ENCODE data around the gene LDLRAD4.

LDLRAD4 gene

DNA sequence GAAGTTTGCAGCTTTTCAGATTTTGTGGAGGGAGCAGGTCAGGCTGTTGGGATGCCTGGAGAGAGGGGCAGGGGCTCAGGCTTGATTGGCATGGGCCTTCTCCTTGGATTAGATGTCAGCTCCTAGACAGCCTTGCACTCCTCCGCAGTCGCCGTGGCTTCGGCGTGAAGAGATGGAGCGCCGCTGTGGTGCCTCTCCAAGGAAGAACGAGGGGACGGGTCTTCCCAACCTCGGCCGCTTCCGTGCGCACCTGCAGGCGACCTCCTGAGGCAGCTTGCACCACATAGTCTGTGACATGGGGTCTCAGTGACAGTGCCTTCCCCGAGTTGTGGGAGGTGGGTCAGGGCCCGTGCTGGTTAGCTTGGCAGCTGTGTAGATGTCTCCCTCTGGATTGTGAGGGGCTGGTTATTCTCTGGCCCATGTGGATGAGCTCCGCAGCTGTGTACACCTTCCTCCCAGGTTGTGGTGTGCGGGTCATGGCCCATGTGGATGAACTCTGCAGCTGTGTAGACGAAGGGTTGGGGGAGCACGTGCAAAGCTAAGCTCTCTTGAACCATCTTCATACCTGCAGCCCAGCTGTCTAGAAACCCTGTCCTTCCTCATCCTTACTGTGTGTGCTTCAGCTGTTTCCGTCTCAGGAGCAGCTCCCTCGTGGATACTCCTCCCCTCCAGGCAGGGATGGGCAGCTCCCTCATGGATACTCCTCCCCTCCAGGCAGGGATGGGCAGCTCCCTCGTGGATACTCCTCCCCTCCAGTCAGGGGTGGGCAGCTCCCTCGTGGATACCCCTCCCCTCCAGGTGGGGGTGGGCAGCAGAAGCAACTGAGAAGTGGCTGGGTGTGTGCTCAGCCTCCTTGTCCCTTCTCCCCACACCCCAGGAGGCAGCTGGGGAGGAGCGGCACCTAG, 170.3 kb downstream of the LDLRAD4 start:
- no peak for DNase-seq (ENCODE audit: low read depth)

DNA sequence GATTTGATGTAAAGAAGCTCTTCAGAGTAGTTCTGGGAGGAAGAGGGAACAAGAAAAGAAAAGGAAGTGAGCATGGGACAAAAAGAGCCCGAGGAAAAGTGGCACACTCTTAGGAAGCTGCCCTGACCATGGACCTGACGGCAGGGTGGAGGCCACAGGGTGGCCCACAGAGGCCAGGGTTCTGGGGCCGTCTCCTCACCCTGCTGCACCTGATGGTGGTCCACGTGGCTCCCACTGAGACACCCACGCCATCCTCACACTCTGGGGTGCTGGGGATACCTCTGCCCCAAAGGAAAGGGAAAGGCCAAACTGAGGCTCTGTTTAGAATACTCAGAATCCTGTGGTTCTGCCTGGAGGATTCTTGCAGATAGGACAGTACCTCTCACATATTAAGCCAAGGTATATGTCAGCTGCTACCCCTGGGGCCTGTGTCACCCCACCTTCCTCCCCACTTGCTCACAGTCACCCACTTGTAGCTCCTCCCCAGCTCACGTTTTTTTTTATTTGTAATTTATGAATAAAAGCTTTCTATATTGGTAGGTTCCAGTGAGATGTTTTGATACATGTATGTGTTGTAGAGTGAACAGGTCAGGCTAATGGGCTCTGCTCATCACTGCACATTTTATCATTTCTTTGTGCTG, 171.1 kb downstream of the LDLRAD4 start:
- no peak for DNase-seq (ENCODE audit: low read depth)

DNA sequence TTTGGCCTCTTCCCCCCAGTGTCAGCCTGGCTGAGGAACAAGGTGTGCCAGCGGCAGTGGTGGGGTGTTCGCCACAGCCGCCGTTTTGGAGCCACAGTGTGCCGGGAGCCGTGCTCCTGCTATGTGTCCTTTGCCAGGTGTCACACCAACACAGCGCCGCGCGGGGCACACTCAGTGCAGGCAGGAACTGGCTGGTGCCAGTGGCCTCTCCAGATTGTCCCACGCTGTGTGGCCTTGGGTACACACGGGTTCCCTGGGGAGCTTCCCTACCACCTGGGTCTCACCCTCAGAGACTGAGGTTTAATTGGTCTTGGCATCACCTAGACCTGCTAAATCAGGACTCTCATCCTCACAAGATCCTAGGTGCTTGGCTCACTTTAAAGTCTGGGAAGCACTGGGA, 171.6 kb downstream of the LDLRAD4 start:
- no peak for DNase-seq (ENCODE audit: low read depth)

DNA sequence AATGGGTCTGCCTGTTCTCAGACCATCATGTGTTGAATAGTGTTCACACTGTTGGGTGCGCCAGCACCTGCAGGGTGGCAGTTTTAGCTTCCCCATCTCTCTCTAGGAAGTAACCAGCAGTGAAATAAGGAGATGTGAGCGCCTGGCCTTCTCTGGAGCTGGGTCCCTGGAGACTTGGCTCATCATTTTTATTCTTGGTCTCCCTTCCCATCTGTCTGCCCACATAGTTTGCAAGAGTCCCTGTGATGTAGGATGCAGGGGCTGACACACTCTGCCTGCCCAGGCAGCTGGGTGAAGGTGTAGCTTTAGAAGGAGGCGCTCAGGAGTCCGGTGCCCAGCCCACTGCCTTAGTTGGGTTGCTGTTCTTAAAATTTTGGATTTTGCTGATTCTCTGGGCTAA, 172.2 kb downstream of the LDLRAD4 start:
- no peak for DNase-seq (ENCODE audit: low read depth)

DNA sequence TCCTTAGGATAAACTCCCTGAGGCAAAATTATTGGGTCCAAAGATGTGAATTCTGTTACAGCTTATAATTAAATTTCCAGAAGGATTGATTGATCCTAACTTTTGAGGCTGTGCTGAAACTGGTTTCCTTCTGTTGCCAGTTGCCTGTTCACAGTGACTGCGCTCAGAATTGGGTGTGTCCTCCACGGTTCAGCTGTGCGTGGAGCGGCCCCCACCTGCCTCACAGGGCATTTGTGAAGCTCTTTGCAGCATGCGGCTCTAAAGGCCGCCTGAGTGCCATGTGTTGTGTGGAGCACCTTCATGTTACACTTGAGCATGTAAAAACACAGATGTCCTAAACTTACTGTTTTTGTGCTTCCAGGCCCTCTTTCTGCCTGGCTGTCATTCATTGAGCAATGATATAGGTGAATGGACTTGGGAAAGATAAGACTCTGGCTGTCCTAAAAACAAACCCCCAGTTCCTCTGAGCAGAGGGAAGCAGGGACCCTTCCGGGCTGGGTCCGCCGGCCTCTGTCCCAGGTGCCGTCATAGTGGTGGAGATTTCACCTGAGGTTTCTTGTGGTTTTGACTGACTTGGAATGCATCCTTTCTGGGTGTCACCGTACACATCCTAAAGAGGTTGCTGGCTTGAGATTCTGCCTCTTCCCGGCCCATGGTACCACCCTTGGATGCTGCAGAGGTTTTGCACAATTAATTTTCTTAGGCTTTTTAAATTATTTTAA, 173.6 kb downstream of the LDLRAD4 start:
- no peak for DNase-seq (ENCODE audit: low read depth)

DNA sequence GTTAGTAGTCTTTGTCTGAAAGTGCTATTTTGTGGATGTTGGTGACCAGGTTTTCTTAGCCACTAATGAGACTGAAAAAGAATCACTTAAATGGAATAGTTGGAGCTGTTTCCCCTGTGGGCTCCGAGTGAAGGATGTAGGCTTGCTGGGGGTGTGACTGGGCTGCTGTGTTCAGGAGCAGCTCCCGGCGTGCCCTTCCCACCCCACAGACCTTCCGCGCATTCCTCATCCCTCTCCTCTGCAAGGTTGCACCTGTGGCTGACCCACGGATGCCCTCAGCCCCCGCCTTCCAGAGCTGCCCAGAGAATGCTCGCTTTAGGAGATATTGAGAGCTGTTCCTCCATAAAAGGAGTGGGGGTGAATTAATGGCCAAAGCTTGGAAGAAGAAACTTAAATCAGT, 174.3 kb downstream of the LDLRAD4 start:
- DNase-seq (ENCODE audit: low read depth) = no peak

DNA sequence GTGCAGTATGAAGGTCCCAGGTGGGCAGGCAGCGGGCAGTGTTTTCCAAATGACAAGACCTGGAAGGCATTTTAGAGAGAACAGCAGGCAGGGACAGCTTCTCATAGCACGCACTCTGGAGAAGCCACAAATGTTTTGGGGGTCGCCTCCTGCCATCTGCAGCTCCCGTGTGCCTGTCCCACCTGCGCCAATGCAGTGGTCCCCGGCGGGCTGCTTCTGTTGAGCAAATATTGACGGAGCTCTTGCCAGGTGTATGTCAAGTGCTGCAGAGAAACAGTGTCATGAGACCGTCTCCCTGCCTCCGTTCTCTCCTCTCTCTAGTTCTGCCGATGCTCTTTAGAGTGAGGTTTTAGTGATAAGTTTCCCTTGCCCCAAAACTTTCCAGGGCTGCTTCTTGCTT, 174.8 kb downstream of the LDLRAD4 start:
- DNase-seq (ENCODE audit: low read depth) = no peak

DNA sequence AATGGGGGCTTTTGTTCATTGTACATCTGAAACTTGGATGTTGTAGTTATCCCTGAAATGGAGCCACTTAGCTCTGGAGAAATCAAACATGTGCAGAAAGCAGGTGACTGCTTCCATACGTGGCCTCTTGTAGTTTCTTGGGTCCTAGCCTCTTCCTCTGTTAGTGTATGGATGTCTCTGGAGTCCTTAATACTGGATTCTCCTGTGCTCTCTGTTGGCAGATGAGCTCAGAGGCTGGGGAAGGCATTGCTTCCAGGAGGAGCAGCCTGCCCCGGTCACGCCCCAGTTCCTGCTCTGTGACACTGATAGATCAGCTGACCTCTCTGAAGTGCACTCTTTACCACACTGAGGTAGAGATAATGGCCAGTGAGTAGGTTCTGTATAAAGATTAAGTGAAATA, 176.2 kb downstream of the LDLRAD4 start:
- no peak for DNase-seq (ENCODE audit: low read depth)

DNA sequence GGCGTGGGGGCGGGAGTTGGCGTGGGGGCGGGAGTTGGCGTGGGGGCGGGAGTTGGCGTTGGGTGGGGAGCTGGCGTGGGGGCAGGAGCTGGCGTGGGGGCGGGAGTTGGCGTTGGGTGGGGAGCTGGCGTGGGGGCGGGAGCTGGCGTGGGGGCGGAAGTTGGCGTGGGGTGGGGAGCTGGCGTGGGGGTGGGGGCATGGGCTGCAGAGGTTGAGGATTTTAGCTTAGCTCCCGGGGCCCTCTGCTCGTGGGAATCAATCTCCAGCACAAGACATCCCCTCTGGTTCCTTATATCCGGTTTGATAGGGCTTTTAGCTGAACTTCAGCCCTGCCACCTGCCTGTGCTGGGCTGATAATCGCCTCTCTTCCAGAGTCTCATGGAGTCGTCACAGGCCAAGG, 177.0 kb downstream of the LDLRAD4 start:
- no peak for DNase-seq (ENCODE audit: low read depth)

DNA sequence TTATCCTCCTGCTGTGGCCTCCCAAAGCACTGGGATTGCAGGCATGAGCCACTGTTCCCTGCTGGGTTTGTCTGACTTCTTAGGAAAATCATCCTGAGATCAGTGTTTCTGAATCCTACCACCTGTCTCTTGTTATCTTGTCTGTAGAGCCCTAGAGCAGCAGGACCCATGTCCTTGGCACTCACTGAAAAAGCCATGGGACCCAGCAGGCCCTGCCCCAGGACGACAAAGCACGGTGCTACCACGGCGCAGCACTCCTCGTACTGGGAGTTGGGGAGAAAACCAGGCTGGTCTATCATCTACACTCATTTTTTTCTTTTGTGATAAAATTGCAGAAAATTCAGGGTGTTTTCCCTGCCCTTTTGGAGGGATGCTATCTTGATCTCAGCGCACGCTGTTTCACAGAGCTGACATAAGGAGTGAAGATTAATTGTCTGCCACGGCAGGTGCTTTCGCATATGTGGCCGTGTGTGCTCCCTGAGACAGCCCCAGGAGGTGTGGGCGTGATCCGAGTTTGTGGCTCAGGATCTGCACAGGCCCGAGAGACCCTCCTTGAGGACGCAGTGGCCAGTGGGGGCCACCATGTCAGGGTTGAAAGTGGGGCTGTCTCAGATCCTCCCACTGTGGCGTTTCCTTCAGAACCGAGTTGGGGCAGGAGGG, 179.1 kb downstream of the LDLRAD4 start:
- no peak for DNase-seq (ENCODE audit: low read depth)

DNA sequence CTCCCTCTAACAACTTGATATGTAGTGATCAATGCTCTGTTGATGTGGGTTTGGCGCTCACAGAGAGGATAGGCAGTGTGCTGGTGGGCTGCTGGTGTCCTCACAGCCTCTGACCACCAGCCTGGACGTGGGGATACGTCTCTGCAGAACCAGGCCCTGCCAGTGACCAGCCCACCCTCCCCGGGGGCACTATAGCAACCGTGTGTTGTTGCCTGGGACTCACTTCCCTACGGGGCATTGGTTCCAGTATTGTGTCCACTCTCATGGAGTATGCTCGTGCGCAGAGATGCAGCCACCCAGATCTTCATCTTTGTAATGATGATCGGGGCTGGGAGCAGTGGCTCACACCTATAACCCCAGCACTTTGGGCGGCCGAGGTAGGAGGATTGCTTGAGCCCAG, 180.1 kb downstream of the LDLRAD4 start:
- no peak for DNase-seq (ENCODE audit: low read depth)

DNA sequence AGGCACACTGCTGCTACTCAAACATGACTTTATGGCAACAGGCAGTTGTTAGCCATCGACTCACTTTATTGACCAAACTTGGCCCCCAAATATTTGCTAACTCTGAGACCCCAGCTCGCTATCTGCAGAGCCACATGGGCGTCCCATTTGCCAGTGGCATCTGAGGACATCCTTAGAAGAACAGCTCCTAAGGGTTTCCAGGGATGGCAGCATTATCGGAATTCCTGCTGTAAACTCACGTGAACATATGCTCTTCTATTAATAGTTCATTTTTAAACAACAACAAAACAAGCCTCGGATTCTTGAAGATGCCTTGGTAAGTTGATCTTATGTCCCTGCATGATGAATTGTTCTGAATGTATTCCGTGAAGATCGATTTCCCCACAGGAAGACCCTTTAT, 181.0 kb downstream of the LDLRAD4 start:
- DNase-seq (ENCODE audit: low read depth) = no peak

DNA sequence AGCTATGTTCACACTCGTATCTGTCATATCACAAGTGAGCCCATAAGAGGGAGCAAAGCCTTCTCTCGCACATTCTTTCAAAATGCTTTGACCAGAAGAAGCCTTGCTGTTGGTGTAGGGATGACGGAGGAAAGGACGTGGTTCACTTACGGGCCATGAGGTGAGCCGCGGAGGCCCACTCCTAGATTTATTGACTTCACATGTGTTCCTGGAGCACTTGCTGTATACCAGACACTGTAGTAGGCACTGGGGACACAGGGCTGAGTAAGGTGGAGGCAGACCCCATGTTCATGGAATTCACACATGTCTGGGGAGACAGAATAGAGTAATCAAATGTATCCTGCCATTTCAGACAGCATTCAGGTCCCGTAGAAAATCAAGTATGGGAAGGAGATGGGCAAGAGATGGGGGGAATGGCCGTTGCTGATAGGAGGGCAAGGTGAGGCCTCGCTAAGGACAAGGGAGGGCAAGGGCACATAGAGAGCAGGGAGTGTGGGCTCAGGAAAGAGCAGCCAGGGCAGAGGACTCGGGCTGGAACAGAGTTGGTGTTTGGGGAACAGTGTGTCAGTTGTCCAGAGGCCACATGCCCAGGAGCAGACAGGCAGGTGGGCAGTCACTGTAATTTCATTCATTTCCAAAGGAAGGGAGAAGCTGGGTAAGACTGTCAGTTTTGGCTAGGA, 182.2 kb downstream of the LDLRAD4 start:
- no peak for DNase-seq (ENCODE audit: low read depth)

DNA sequence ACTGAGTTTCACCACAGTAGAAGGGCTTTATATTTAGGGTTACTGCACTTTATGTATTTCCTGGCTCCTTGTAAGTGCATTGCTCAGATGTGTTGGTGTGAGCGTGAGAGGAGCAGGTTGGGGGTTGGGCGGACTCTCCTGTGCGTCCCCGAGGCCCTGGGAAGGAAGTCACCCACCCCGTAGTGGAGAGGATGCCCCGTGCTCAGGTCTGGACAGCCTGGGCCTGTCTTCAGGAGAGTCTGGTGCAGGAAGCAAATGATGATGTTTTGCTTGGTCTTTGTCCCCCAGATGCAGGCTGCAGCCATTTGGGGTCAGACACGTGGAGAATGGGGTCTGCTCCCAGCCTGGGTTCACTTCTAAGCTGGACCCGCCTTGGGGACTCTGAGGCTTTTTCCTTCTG, 182.8 kb downstream of the LDLRAD4 start:
- no peak for DNase-seq (ENCODE audit: low read depth)

DNA sequence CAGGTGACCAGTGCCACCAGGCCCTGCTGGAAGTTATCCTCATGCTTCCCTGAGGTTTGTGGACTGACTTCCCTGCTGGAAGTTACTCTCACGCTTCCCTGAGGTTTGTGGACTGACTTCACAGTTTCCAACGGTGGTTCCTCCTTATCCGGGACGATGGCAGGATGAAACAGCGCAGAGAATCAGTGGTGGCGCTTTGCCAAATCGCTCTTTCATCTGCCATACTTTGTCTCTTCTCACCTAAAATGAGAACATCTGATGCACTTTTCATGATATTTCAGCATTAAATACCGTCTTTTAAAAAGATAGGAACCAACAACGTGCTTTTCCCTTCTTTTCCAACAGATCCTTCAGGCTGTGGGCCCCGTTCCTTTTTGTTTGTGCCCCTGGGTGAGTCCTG, 183.3 kb downstream of the LDLRAD4 start:
- no peak for DNase-seq (ENCODE audit: low read depth)

DNA sequence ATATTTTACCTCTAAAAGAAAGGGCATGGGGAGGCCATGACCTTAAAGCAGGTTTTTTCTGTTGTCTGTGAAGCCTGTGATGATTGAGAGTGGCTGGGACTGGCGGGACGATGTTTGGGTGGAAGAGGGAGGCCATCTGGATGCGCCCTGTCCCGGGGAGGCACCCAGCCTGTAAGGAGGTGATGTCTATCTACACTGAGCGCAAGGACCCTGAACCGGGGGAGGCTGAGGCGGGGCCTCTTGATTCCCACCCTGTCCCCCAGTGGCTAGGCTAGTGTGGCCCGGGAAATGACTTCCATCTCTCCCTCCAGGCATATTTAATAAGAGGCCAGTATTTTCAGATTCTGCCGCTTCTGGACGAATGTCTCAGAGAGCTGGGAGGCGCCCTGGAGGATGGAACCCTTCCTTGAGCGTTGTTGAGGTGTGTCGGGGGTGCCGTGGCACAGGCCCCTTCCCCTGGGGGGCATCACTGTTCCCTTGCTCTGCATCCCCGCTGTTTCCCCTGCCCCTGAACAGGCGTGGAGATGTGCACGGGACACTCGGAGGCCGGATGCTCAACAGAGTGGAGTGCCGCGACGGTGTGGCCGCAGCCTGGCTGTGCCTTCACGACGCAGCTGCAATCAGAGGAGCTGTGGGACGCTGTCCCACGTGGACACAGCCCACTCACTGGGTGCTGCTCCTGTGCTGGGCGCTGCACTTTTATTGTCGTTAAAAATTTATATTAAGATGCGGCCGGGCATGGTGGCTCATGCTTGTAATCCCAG, 185.4 kb downstream of the LDLRAD4 start:
- DNase-seq (ENCODE audit: low read depth) = no peak

DNA sequence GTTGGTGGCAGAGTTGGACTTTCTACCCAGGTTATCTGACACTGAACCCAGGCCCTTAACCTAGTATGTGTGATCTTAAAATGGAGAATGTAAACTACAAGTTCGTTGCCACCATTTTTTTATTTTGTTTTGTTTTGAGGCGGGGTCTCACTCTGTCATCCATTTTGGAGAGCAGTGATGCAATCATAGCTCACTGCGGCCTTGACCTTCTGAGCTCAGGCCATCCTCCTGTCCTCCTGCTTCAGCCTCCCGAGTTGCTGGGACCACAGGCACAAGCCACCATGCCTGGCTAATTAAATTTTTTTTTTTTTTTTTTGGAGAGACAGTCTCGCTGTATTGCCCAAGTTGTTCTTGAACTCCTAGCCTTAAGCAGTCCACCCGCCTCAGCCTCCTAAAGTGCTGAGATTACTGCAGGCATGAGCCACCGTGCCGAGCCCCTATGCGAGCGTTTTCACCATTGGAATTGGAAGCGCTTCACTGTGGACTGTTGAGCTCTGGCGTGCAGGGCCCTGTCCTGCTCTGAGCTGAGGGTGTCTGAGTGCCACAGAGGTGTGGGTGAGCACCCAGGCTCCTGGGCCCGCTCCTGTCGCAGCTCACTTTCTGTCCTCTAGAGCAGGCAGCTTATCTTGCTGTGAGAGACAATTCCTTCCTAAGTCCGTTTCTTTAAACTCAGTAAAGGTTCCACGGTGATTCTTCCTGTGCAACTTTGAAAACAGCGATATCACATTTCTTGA, 186.9 kb downstream of the LDLRAD4 start:
- DNase-seq (ENCODE audit: low read depth) = no peak

DNA sequence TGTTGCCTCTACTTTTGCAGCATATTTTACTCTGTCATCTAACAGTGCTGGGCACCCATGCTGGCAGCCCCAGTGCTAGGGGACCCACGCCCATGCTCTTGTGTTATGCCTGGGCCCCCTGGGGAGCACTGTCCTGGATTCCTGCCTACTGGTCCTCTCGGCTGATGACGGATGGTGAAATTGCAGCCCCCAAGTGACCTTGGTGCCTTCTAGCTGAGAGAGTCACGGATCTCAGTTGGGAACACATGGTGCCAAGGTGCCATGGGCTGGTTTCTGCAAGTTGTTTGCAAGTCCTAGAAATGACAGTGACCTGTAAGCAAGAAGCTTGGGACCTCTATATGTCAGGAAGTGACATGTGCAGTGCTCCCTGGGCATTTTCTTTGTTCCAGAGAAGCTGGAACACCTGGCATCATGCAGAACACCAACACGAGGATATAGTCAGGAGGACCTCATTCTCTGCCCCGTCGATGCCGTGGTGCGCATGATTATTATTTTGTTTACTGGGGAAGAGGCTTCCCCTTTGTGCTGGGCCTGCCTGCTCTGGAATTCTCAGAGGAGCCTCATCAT, 187.6 kb downstream of the LDLRAD4 start:
- DNase-seq (ENCODE audit: low read depth) = no peak

DNA sequence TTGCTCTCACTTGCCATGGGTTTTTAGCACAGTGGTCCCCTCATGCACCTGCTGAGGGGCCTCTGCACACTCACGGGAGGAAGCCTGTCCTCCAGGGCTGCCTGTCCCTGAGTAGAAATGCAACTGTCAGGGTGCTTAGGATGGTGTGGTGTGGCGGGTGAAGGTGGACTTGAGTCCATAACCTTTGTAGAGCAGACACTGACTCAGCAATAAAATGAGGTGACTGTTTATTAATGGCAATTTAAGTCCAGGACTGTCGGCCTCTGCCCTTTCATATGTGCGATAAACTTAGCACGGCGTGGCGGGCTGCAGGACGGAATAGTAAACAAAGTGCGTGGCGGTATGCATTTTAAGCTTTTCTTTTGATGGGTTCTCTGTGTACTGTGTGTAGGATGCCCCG, 188.2 kb downstream of the LDLRAD4 start:
- DNase-seq (ENCODE audit: low read depth) = no peak

DNA sequence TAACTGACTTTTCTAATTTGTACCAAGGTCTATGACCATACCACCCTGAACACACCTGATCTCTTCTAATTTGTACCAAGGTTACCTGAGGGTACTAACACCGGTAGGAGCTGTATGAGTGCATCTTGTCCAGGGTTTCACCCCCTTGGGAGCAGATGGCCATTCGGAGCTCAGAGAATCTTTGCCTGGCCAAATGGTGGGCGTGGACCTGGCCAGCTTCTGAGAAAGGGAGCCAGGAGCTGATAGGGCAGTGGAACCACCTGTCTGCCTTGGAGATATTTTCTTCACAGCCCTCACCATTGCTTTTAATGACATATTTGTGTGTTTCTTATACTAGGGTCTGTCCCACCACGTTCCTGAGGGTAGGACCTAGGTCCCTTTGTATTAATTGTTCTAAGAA, 188.9 kb downstream of the LDLRAD4 start:
- DNase-seq (ENCODE audit: low read depth) = no peak
